Iris pigment epithelial cell (primary cell): Measurements from ENCODE around the gene ZNF436.
A peak's percentile ranks its signal among the peaks of the same experiment; 100 is the strongest.

Source experiments
- DNase-seq: peaks from one replicate; pipeline ENCODE4 v3.0.0-alpha.2; 2011; ENCODE audit warnings: low read depth

Gene ZNF436

GRCh38 chr1:23366598-23366997 is 3.0 kb downstream of the ZNF436 start:
- DNase-seq = no peak

GRCh38 chr1:23366146-23366545 is 3.5 kb downstream of the ZNF436 start:
- no peak for DNase-seq

- peak; percentile 21 for DNase-seq
Observed at GRCh38 chr1:23362218-23362713, 7.4 kb downstream of the ZNF436 start.

GRCh38 chr1:23358310-23358875 is 11.2 kb downstream of the ZNF436 start:
- no peak for DNase-seq

- no peak for DNase-seq
Observed at GRCh38 chr1:23357138-23357908, 12.3 kb downstream of the ZNF436 start.

- no peak for DNase-seq
Observed at GRCh38 chr1:23356471-23357137, 13.0 kb downstream of the ZNF436 start.

GRCh38 chr1:23354245-23354644 is 15.4 kb downstream of the ZNF436 start:
- no peak for DNase-seq

GRCh38 chr1:23352096-23352695 is 17.4 kb downstream of the ZNF436 start:
- no peak for DNase-seq

- DNase-seq = no peak
Observed at GRCh38 chr1:23345920-23346319, 23.7 kb downstream of the ZNF436 start.

GRCh38 chr1:23344987-23345472 is 24.6 kb downstream of the ZNF436 start:
- no peak for DNase-seq

GRCh38 chr1:23344111-23344986 is 25.3 kb downstream of the ZNF436 start, which contains the start of gene HNRNPR:
HNRNPR (minus strand) TSS chr1:23344284; CDS start chr1:23341008, 3,276 bp downstream.
- DNase-seq = peak; percentile 100

- DNase-seq = peak; percentile 90
Observed at GRCh38 chr1:23343221-23344110, 26.2 kb downstream of the ZNF436 start.

GRCh38 chr1:23341931-23342692 is 27.5 kb downstream of the ZNF436 start:
- peak; percentile 54 for DNase-seq

GRCh38 chr1:23339632-23340031 is 30.0 kb downstream of the ZNF436 start:
- DNase-seq = no peak

- DNase-seq = peak; percentile 33
Observed at GRCh38 chr1:23337869-23338268, 31.8 kb downstream of the ZNF436 start.

- no peak for DNase-seq
Observed at GRCh38 chr1:23331713-23332112, 37.9 kb downstream of the ZNF436 start.

GRCh38 chr1:23330846-23331245 is 38.8 kb downstream of the ZNF436 start:
- peak; percentile 22 for DNase-seq

- no peak for DNase-seq
Observed at GRCh38 chr1:23325393-23325792, 44.2 kb downstream of the ZNF436 start.

- DNase-seq = no peak
Observed at GRCh38 chr1:23322770-23323169, 46.9 kb downstream of the ZNF436 start.
